WTC11 (cell line): ENCODE results near the gene GREB1. TPM values are rescaled to one million over a fixed set of nuclear protein-coding genes. Genes with fewer than 3 reads are reported as not detected.

Source experiments
- ATAC-seq: fragments of 200-7000 bp; cut with Tn5 transposase; 2 replicates; pipeline ENCODE4 v1.10.0; 2021; ENCODE audit warnings: mild to moderate bottlenecking, moderate library complexity
- CTCF ChIA-PET: fragments of 300-600 bp; sonication (Branson Sonifier 250); formaldehyde crosslinking; loops from one replicate; lab custom pipeline; 2021; ENCODE audit warnings: antibody characterized with exemption; lab: Charles Lee
- POLR2A ChIA-PET: fragments of 350-600 bp; sonication (Branson Sonifier 250); formaldehyde crosslinking; loops from one replicate; lab custom pipeline; 2021; ENCODE audit warnings: antibody characterized with exemption; lab: Charles Lee
- DNase-seq: peaks from one replicate; pipeline ENCODE4 v3.0.0; 2021; ENCODE audit warnings: low spot score
- H3K27ac Mint-ChIP-seq: 2 replicates; pipeline ENCODE4 v1.8.0; 2021; ENCODE audit warnings: mixed read lengths
- H3K27me3 Mint-ChIP-seq: 2 replicates; pipeline ENCODE4 v1.8.0; 2021; ENCODE audit warnings: low read depth, mild to moderate bottlenecking, moderate library complexity, mixed read lengths
- H3K36me3 Mint-ChIP-seq: 2 replicates; pipeline ENCODE4 v1.8.0; 2021; ENCODE audit warnings: mixed read lengths
- H3K4me1 Mint-ChIP-seq: 2 replicates; pipeline ENCODE4 v1.8.0; 2022; ENCODE audit warnings: mixed read lengths
- H3K4me3 Mint-ChIP-seq: 2 replicates; pipeline ENCODE4 v1.8.0; 2021; ENCODE audit warnings: mild to moderate bottlenecking, moderate library complexity, mixed read lengths
- H3K9me3 Mint-ChIP-seq: 2 replicates; pipeline ENCODE4 v1.8.0; 2021; ENCODE audit warnings: mixed read lengths
- AFF4 ChIP-seq: sonication (generic); formaldehyde crosslinking; IDR thresholded peaks from 2 replicates; pipeline ENCODE4 v1.8.1; 2023; ENCODE audit warnings: mild to moderate bottlenecking, missing genetic modification reagents, borderline replicate concordance
- ATF1 ChIP-seq: sonication (generic); formaldehyde crosslinking; IDR thresholded peaks from 2 replicates; pipeline ENCODE4 v1.8.1; 2023; ENCODE audit warnings: mild to moderate bottlenecking, moderate library complexity, missing genetic modification reagents
- ATF2 ChIP-seq: sonication (generic); formaldehyde crosslinking; IDR thresholded peaks from 2 replicates; pipeline ENCODE4 v1.8.1; 2022; ENCODE audit warnings: low read depth, missing genetic modification reagents, borderline replicate concordance
- ATF6 ChIP-seq: sonication (generic); formaldehyde crosslinking; IDR thresholded peaks from 2 replicates; pipeline ENCODE4 v1.8.1; 2023; ENCODE audit warnings: mild to moderate bottlenecking, missing genetic modification reagents
- CDX4 ChIP-seq: fragments of 250-450 bp; sonication (Bioruptor Pico); IDR thresholded peaks from 2 replicates; pipeline ENCODE4 v1.9.0; 2021; ENCODE audit warnings: moderate library complexity, mild to moderate bottlenecking, inconsistent platforms, borderline replicate concordance
- CTCF ChIP-seq: fragments of 200-600 bp; IDR thresholded peaks from 2 replicates; pipeline ENCODE4 v1.8.0; 2022; ENCODE audit warnings: antibody characterized with exemption
- E2F1 ChIP-seq: sonication (generic); formaldehyde crosslinking; IDR thresholded peaks from 2 replicates; pipeline ENCODE4 v1.8.0; 2022; ENCODE audit warnings: mild to moderate bottlenecking, missing genetic modification reagents
- ESRRA ChIP-seq: sonication (generic); formaldehyde crosslinking; IDR thresholded peaks from 2 replicates; pipeline ENCODE4 v1.8.1; 2022; ENCODE audit warnings: mild to moderate bottlenecking, missing genetic modification reagents, borderline replicate concordance
- ETV6 ChIP-seq: sonication (generic); formaldehyde crosslinking; IDR thresholded peaks from 2 replicates; pipeline ENCODE4 v1.8.1; 2022; ENCODE audit warnings: mild to moderate bottlenecking, missing genetic modification reagents
- FOXP4 ChIP-seq: sonication (generic); formaldehyde crosslinking; IDR thresholded peaks from 2 replicates; pipeline ENCODE4 v1.8.0; 2022; ENCODE audit warnings: mild to moderate bottlenecking, missing genetic modification reagents
- JAZF1 ChIP-seq: fragments of 250-450 bp; sonication (Bioruptor Pico); IDR thresholded peaks from 2 replicates; pipeline ENCODE4 v1.9.0; 2021; ENCODE audit warnings: moderate library complexity, mild to moderate bottlenecking, inconsistent platforms
- JUN ChIP-seq: sonication (generic); formaldehyde crosslinking; IDR thresholded peaks from 2 replicates; pipeline ENCODE4 v1.8.0; 2023; ENCODE audit warnings: mild to moderate bottlenecking, missing genetic modification reagents
- MYBL2 ChIP-seq: sonication (generic); formaldehyde crosslinking; IDR thresholded peaks from 2 replicates; pipeline ENCODE4 v1.8.1; 2023; ENCODE audit warnings: mild to moderate bottlenecking, moderate library complexity, missing genetic modification reagents
- RORB ChIP-seq: fragments of 250-450 bp; sonication (Bioruptor Pico); IDR thresholded peaks from 2 replicates; pipeline ENCODE4 v1.9.0; 2021; ENCODE audit warnings: mild to moderate bottlenecking
- SMAD3 ChIP-seq: sonication (generic); formaldehyde crosslinking; IDR thresholded peaks from 2 replicates; pipeline ENCODE4 v1.8.0; 2022; ENCODE audit warnings: missing genetic modification reagents, mild to moderate bottlenecking, borderline replicate concordance
- SMAD4 ChIP-seq: sonication (generic); formaldehyde crosslinking; IDR thresholded peaks from 2 replicates; pipeline ENCODE4 v1.8.0; 2022; ENCODE audit warnings: mild to moderate bottlenecking, missing genetic modification reagents
- SOX15 ChIP-seq: fragments of 250-450 bp; sonication (Bioruptor Pico); IDR thresholded peaks from 2 replicates; pipeline ENCODE4 v1.9.0; 2021; ENCODE audit warnings: mild to moderate bottlenecking
- ZNF396 ChIP-seq: fragments of 250-450 bp; sonication (Bioruptor Pico); IDR thresholded peaks from 2 replicates; pipeline ENCODE4 v1.8.0; 2021; ENCODE audit warnings: mild to moderate bottlenecking, moderate library complexity, borderline replicate concordance
- total RNA-seq: library from RNA; stranded (reverse); gene quantifications from 3 replicates; pipeline ENCODE4 v1.2.3, GENCODE V29; 2021

The GREB1 gene
- total RNA-seq, 1 experiment from 2014 or later: 35.7 TPM

GRCh38 chr2:11492244-11492643, 41.6 kb upstream of the GREB1 start (continued):
- TF ChIP-seq CTCF (no peak), RORB (CRISPR knock-in tag) (no peak), ATF6 (no peak), E2F1 (CRISPR knock-in tag) (no peak), ETV6 (CRISPR knock-in tag) (no peak), SMAD4 (CRISPR knock-in tag) (no peak), JAZF1 (CRISPR knock-in tag) (no peak), CDX4 (no peak)
- TF ChIP-seq, all 79 proteins: peak for 0

- H3K9me3 Mint-ChIP-seq: peaks cover 17% of the 10 kb centered on the region
- H3K27me3 Mint-ChIP-seq: no peaks in the 10 kb centered on the region
- H3K36me3 Mint-ChIP-seq: peaks cover 13% of the 10 kb centered on the region
- ChIA-PET POLR2A (no interaction called here), CTCF (interaction anchor here (1.0 to 1.5 kb wide), 4 partner anchors 15 to 360 kb away, joined by 3 to 7 read pairs (median 4); partner anchors contain the start of gene GREB1)
- DNase-seq (no peak), ATAC-seq (no peak)
- peaks cover 48% of the 10 kb centered on the region for H3K4me1 Mint-ChIP-seq
- H3K4me3 Mint-ChIP-seq: no peak overlapping the region
- no peak overlapping the region for H3K27ac Mint-ChIP-seq
- TF ChIP-seq ZNF396 (CRISPR knock-in tag) (no peak), JUN (CRISPR knock-in tag) (no peak), ATF2 (CRISPR knock-in tag) (no peak), SOX15 (CRISPR knock-in tag) (no peak), ESRRA (CRISPR knock-in tag) (no peak), ATF6 (no peak), FOXP4 (CRISPR knock-in tag) (no peak), ATF1 (no peak), MYBL2 (CRISPR knock-in tag) (no peak), SMAD3 (no peak), AFF4 (CRISPR knock-in tag) (no peak)
These were observed 41.1 kb upstream of the GREB1 start for GRCh38 chr2:11492720-11493119.
